ENCODE measurements around the gene TPSG1.
"Not testable (repeated sequence)": the region's sequence is repeated elsewhere in the genome, so short reads cannot be mapped to it uniquely, and the experiment has no call there.

Gene TPSG1

DNA sequence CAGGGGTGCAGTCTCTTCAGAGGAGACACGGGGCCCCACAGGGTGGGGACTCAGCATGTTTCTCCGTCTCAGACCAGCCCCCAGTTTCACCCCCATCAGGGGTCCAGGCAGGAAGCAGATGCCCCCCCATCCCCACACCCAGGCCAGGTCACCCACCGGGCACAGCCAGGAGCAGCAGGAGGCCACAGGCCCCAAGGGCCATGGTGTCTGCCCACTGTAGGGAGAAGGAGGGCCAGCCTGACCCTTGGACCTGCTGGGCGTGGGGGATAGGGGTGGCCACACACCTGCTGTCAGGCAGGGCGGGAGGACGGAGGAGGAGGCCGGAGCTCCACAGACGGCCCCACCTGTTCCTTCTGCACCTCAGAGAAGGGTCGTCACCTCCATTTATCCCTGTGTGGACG lies at the start of gene TPSG1:
Gene TPSG1, minus strand, starts transcription at position 218 of the 401 bp plus-strand sequence. Its CDS starts 16 bp downstream, at position 202.
- DNase-seq, result no peak

DNA sequence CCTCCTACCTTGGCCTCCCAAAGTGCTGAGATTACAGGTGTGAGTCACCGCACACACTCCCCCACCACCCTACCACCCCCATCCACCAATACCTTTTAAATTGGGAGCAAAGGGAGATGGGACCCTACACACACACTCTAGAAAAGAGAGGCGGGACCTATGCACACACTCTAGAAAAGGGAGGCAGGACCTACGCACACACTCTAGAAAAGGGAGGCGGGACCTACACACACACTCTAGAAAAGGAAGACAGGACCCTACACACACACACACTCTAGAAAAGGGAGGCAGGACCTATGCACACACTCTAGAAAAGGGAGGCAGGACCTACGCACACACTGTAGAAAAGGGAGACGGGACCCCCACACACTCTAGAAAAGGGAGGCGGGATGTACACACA lies 49.7 kb upstream of the TPSG1 start:
- DNase-seq, result no peak

DNA sequence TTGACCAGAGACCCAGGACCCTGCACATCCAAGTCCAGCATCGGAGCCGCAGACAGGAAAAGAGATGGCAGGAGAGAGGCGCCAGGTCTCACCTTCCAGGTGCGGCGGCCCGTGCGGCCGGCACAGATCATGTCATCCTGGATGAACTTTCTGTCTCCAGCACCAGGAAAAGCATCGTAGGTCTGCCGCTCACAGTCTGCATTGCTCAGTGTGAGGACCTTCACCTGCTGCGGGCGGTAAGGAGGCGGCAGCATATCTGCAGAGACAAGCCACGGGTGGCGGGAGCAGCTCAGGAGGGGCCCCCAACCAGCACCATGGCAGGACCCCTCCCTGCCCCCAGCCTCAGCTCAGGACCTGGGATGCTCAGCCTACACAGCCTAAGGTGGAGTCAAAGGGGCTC lies 48.7 kb upstream of the TPSG1 start:
- no peak for DNase-seq

DNA sequence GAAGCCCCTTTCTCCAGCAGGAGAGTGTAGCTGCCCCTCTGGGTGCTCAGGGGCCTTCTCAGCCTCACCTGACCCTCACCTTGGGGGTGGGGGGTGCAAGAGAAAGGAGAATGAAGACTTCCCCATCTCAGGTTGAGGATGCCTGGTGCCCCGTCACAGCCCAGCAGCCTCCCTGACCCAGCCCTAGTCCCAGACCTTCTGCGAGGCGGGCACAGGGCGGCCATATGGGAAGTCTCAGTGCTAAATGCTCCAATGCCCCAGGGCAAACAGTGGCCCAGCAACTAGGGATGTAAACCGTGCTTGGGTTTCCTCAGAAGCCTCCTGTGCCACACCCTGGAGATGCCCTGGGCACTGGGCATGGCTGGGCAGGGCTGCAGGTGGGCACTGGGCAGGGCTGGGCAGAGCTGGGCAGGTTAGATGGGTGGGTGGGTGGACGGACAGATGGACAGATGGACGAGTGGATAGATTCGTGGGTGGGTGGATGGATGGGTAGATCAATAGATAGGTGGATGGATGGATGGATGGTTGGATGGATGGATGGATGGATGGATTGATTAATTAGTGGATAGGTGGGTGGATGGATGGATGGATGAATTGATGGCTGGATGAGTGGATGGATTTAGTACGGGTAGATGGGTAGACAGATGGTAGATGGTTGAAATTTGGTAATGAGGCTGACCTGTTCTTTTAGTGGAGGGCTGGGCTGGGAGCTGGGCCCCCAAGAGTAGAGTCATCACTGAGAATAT lies 47.6 kb upstream of the TPSG1 start:
- DNase-seq, result no peak

DNA sequence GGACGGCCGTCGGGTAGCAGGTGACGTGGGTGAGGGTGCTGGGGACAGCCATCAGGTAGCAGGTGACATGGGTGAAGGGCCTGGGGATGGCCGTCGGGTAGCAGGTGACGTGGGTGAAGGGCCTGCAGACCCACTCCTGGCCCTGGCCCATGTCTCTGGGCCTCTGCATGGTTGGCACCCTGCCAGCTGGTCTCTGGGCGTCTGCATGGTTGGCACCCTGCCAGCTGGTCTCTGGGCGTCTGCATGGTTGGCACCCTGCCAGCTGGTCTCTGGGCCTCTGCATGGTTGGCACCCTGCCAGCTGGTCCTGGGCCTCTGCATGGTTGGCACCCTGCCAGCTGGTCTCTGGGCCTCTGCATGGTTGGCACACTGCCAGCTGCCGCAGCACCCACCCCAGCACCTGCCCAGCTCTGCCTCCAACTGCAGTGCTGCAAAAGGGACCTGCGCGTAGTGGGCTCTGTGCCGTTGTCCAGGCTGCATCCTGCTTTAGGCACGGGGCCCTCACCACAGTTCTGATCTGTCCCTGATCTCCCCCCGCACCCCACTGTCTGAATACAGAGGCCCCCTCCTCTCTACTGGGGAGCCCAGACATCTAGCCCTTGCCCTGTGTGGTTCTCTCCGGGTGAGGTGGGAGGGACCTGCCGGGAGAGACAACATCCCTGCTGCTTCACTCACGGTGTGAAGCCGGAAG lies 46.8 kb upstream of the TPSG1 start:
- peak; percentile 81 for DNase-seq

DNA sequence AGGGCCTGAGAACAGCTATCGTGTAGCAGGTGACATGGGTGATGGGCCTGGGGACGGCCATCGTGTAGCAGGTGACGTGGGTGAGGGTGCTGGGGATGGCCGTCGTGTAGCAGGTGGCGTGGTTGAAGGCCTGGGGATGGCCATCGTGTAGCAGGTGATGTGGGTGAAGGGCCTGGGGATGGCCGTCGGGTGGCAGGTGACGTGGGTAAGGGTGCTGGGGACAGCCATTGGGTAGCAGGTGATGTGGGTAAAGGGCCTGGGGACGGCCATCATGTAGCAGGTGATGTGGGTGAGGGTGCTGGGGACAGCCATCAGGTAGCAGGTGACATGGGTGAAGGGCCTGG lies 46.3 kb upstream of the TPSG1 start:
- DNase-seq, result no peak

DNA sequence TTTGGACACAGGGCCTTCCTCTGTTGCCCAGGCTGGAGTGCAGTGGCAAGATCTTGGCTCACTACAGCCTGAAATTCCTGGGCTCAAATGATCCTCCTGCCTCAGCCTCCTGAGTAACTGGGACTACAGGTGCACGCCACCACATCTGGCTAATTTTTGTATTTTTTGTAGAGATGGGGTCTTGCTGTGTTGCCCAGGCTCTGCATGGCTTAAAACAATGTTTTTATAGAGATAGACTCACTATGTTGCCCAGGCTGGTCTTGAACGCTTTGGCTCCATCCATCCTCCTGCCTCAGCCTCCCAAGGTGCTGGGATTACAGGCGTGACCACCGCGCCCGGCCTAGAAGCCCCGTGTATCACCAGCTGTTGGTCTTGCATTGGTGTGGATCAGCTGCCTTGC lies 44.4 kb upstream of the TPSG1 start:
- not testable (repeated sequence) for DNase-seq

DNA sequence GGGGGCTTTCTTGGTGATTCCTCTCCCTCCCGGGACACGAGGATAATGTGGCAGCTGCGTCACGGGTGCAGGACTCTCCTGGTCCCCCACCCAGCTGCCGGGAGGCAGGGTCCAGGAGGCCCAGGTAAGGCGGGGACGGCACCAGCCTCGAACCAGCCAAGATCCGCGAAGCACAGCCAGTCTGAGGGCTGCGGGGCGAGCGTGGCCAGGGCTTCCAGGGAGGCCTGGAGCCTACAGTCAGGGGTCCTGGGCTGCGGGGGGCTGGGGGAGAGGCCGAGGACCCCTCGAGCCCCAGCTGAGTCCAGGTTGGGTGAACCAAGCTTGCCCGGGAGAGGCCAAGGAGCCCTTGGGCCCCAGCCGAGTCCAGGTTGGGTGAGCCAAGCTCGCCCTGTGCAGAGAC lies 40.8 kb upstream of the TPSG1 start:
- DNase-seq, result no peak

DNA sequence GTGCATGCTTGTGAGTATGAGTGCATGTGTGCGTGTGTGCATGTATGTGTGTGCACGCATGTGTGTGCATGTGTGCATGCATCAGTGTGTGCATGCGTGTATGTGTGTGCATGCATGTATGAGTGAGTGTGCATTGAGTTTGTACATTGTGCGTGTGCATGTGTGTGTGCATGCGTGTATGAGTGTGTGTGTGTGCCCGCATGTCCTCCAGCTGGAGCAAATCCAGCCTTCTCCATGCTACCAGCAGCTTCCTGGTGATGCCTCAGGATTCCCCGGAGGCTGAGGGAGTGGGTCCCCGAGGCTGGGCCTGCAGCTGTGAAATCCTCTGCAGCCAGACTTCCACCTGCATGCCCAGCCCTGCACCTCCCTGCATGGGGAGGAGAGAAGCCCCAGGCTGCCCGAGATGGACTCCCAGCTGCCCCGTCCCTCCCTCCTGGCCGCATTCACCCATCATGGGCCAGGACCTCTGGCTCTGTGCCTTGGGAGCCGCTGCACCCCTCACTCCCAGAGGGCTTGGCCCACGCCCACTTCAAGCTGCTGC lies 40.1 kb upstream of the TPSG1 start:
- DNase-seq, result no peak

DNA sequence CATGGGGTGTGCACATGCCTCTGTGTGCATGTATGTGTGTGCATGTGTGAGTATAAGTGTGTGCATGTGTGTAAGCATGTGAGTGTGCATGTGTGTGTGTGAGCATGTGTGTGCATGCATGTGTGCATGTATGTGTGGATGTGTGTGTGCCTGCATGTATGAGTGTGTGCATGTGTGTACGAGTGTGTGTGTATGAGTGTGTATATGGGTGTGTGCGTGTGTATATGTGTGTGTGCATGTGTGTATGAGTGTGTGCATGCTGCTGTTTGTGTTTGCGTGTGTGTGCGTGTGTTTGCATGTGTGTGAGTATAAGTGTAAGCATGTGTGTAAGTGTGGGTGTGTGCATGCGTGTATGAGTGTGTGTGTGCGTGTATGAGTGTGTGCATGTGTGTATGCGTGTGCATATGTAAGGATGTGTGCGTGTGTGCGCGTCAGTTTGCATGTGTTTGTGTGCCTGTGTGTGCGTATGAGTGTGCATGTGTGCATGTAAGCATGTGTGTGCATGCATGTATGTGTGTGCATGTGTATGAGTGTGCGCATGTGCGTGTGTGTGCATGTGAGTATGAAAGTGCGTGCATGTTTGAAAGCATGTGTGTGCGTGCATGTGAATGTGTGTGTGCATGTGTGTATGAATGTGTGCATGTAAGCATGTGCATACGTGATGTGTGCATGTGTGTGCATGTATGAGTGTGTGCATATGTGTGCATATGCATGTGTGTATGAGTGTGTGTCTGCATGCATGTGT lies 39.4 kb upstream of the TPSG1 start:
- no peak for DNase-seq

DNA sequence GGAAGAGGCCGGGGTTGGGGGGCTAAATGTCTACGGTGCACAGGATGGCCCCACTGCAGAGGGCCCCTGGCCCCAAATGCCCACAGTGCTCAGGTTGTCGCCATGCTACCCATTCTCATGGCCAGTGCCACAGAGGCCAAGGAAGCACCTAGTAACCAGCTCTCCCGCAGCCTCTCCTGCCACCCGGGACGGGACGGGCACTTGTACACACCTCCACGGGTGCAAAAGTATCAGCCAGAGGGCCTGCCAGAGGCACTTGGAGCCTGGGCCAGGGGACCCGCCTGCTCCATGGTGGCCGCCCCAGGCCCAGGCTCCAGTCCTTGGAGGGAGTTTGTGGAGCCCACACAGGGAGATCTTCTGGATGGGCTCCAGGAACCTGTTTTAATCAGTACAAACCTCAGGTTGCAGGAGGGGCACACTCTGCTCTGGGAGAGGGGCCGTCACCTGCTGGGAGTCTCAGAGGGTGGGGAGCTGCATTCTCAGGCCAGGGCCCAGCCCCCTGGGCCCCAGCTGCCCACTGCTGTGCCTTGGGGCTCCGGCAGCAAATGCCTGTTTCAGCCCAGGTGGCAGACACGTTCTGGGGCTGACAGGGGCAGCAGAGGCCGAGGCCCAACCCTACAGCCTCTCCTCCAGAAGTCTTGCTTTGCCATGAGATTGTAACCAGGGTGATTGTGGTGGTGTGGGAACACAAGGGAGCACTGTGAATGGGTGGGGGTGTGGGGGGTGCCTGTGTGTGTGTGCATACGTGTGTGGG lies 38.7 kb upstream of the TPSG1 start:
- no peak for DNase-seq

DNA sequence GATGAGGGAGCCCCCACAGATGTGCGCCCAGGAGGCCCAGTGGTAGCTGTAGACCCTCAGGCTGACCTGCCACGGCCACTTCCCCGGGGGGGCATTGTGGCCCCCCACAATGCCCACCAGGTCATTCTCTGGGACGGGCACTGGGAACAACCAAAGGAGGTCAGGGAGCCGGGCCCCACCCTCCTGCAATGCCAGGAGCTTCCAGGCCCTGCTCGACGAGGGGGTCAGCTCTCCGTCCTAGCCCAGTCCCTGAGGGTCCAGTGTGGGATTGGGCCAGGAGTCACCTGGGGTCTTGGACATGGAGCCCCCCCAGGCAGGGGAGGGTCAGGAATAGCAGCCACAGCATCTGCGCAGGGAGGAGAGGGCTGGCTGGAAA lies 37.8 kb upstream of the TPSG1 start:
- DNase-seq, result no peak

DNA sequence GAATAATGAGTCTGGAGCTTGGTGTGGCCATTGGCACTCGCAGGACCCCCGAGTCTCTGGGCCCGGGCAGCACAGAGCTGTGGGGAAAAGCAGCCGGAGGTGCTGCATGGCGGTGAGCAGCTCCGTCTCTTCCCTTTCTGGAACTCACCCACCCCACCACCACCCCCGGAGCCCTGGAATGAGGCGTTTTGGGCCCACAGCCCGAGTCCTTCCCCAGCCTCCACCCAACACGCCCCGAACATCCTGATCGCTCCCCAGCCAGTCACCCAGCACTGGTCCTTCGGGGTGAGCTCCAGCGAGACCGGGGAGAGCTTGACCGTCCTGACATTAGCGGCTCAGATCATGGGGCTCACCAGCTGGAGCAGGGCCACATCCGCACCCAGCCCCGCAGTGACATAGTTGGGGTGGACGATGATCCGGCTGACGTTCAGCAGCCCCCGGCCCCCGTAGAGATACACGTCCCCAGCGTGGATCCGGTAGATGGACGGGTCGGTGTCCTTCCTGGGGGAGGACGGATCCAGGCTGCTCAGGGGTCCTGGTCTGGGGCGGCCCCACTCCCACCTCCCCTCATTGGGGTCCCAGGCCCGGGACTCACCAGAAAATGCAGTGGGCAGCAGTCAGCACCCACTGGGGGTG lies 37.3 kb upstream of the TPSG1 start:
- DNase-seq, result no peak

DNA sequence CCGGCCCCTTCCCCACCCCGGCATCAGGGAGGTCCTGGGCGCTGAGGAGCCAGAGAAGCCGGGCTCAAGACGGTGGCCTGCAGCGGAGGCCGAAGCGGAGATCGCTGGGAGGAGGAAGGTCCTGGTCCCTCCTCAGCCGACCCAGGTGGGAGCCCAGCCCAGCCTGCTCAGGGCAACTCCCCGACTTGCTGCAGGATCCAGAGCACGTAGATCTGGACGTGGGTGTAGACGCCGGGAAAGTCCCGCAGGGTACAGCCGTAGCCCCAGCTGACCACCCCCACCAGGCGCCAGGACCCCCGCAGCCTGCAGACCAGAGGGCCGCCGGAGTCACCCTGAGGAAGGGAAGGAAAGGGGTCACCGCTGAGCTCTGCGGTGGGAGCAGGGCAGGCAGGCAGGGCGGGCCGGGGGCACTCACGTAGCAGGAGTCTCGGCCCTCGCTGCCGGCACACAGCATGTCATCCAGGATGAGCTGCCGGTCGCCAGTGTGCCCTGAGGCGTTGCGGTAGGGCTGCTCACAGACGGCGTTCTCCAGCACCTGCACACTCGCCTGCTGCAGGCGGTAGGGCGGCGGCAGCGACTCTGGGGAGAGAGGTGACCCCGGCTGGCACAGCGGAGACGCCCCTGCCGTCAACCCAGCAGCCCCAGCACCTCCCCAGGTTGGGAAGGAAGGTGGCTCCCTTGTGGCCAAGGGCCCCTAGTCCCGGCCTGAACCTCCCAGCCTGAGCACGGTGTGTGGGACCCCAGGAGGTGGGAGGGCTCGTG lies 36.2 kb upstream of the TPSG1 start:
- DNase-seq, result no peak

DNA sequence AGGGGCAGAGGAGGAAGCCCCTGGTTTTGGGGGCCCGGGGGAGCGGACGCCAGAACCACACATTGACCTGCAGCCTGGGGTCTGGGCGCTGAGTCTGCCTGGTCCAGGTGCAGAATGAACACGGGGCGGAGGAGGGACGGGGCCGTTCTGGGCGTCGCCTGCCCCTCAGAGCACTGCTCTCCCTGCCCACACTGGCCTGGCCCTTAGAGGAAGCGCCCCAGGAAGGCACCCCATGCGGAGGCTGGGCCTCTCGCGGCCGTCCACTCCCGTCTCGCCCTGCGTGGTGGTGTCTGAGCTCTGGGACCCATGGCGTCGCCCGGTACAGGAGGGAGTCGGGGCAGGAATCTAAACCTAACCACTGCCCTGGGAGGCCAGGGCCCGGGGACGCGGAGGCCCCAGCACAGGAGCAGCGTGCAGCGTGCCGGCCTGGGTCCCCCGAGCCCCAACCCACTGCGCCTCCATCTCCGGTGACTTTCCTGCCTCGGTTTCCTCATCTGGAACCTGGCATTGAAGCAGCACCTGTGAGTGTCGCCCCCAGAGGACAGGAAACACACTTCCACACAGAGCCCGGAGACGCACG lies 35.1 kb upstream of the TPSG1 start:
- DNase-seq, result no peak

DNA sequence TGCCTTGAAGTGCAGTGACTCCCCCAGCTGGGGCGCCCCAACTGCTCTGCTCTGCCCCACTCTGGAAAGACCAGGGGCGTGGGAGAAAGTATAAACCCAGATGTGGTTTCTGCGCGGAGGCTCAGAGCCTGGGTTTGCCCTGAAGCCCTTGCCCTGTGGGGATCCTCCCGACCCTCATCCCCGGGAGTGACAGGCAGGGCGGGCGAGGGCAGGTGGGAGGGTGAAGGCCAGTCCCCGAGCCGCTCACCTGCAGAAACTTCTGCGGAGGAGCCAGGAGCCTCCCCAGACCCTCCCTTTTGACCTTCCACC lies 34.6 kb upstream of the TPSG1 start:
- no peak for DNase-seq

DNA sequence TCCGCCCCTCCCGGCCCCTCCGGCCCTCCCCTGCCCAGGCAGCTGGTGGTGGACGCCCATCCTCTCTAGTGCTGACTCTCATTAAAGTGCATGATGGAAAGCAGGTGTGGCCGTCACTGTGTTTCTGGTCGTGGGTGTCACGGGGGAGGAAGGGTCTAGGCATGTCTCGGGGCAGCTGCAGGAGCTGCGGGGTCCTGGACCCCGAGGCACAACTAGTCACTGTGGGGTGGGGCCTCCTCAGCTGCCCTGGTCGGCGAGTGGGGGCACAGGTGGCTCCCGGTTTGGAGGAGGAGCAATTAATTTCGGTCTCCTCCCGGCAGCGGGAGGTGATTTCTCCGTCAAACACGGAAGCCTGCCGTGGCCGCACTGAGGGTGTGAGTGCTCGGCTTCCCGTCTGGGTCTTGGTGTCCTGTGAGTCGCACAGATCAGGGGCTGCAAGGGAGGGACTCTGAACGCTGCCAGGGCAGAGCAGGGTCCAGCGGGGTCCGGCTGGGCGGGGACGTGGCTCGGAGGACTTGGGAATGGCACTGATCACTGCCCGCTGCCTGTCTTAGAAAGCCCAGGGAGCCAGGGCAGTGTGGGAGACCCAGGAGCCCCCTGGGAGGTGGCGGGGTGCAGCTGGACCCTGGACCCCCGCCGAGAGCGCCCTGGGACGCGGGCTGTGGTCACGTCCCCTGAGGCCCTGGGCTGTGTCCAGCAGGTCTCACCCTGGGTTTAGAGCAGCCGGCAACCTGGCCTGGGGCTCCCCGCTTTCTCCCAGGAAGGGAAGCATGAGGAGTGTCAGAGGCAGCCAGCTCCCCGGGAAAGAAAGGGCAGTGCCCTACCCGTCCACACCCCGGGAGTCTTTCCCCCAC lies 34.1 kb upstream of the TPSG1 start:
- DNase-seq, result no peak

DNA sequence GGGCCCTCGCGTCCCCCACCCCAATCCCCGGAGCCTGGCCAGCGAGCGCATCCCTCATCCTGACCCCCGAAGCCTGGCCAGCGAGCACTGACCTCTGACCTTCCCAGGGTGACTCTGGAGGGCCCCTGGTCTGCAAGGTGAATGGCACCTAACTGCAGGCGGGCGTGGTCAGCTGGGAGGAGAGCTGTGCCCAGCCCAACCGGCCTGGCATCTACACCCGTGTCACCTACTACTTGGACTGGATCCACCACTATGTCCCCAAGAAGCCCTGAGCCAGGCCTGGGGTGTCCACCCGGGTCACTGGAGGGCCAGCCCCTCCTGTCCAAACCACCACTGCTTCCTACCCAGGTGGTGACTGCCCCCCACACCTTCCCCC lies 33.1 kb upstream of the TPSG1 start:
- DNase-seq, result no peak

DNA sequence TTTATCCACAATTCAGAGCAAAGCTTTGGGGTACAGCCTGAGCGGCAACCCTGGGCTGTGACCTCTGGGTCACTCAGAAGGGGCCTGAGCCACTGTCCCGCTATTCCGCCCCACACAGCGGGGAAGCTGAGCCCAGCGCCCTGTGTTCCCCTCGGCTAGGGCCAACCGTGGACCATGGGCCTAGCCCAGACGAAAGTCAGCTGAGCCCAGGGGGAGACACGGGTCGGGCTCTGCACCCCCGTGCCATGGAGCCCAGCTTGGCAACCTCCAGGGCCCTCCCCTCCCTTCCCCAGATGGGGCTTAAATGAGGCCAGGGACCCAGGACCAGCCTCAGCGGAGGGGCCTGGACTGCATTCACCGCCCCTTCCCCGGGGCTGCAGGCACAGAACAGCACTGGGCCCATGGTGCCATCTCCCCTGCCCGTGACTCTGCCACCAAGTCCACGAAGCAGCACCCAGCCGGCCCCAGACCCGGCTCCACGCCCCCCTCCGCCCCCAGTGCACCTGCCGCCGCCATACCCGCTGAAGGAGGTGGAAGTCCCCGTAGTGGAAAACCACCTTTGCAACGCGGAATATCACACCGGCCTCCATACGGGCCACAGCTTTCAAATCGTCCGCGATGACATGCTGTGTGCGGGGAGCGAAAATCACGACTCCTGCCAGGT lies 32.6 kb upstream of the TPSG1 start:
- no peak for DNase-seq

DNA sequence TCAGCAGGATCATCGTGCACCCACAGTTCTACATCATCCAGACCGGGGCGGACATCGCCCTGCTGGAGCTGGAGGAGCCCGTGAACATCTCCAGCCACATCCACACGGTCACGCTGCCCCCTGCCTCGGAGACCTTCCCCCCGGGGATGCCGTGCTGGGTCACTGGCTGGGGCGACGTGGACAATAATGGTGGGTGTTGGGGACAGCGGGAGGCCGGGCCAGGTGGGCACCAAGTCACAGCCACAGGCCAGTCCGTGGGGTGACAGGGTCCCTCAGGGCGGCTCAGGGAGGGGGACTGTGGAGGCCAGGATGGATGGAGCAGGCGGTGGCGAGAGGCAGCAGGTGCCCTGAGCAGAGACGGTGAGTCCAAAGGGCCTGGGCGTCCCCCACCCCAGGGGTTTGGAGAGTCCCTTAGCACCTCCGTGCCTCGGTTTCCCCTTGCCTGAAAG lies 31.8 kb upstream of the TPSG1 start:
- no peak for DNase-seq
